T-helper 1 cell treated with Interleukin-12 subunit alpha and Interleukin-12 subunit beta and Interleukin-4 antibody, amounts not matched to agents 30 μg/mL and 1 μg/mL, for 36 hours (primary cell): ENCODE results near the gene ADAMTS15.

Experiments
- H3K27ac Mint-ChIP-seq: one replicate; pipeline ENCODE4 v1.8.0; 2021; ENCODE audit warnings: mild to moderate bottlenecking, mixed read lengths
- H3K27me3 Mint-ChIP-seq: one replicate; pipeline ENCODE4 v1.8.0; 2021; ENCODE audit warnings: low read depth, mixed read lengths
- H3K36me3 Mint-ChIP-seq: one replicate; pipeline ENCODE4 v1.8.0; 2021; ENCODE audit warnings: low read depth, mixed read lengths
- H3K4me1 Mint-ChIP-seq: one replicate; pipeline ENCODE4 v1.8.0; 2021; ENCODE audit warnings: low read depth, mixed read lengths
- H3K4me3 Mint-ChIP-seq: one replicate; pipeline ENCODE4 v1.8.0; 2021; ENCODE audit warnings: mild to moderate bottlenecking, moderate library complexity, mixed read lengths
- H3K9me3 Mint-ChIP-seq: one replicate; pipeline ENCODE4 v1.8.0; 2021; ENCODE audit warnings: mixed read lengths

The ADAMTS15 gene, protein sequence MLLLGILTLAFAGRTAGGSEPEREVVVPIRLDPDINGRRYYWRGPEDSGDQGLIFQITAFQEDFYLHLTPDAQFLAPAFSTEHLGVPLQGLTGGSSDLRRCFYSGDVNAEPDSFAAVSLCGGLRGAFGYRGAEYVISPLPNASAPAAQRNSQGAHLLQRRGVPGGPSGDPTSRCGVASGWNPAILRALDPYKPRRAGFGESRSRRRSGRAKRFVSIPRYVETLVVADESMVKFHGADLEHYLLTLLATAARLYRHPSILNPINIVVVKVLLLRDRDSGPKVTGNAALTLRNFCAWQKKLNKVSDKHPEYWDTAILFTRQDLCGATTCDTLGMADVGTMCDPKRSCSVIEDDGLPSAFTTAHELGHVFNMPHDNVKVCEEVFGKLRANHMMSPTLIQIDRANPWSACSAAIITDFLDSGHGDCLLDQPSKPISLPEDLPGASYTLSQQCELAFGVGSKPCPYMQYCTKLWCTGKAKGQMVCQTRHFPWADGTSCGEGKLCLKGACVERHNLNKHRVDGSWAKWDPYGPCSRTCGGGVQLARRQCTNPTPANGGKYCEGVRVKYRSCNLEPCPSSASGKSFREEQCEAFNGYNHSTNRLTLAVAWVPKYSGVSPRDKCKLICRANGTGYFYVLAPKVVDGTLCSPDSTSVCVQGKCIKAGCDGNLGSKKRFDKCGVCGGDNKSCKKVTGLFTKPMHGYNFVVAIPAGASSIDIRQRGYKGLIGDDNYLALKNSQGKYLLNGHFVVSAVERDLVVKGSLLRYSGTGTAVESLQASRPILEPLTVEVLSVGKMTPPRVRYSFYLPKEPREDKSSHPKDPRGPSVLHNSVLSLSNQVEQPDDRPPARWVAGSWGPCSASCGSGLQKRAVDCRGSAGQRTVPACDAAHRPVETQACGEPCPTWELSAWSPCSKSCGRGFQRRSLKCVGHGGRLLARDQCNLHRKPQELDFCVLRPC

GRCh38 chr11:130448416-130449309 is at the start of gene ADAMTS15:
Gene ADAMTS15, plus strand, starts transcription at chr11:130448645. Its CDS starts 329 bp downstream, at chr11:130448974.
- H3K9me3 Mint-ChIP-seq = no peaks in the 10 kb centered on the region
- H3K27me3 Mint-ChIP-seq = peaks cover 74% of the 10 kb centered on the region
- peaks cover 4% of the 10 kb centered on the region for H3K4me1 Mint-ChIP-seq
- no peak within 1 kb of the TSS for H3K27ac Mint-ChIP-seq
- H3K4me3 Mint-ChIP-seq = peak within 1 kb of the TSS; percentile 59
- no peaks in the 10 kb centered on the region for H3K36me3 Mint-ChIP-seq

GRCh38 chr11:130399196-130399595 is 49.2 kb upstream of the ADAMTS15 start:
- H3K9me3 Mint-ChIP-seq = no peaks in the 10 kb centered on the region
- no peak overlapping the region for H3K27ac Mint-ChIP-seq
- H3K36me3 Mint-ChIP-seq = no peaks in the 10 kb centered on the region
- no peak overlapping the region for H3K4me3 Mint-ChIP-seq
- H3K27me3 Mint-ChIP-seq = peaks cover 20% of the 10 kb centered on the region
- H3K4me1 Mint-ChIP-seq = peaks cover 11% of the 10 kb centered on the region

DNA sequence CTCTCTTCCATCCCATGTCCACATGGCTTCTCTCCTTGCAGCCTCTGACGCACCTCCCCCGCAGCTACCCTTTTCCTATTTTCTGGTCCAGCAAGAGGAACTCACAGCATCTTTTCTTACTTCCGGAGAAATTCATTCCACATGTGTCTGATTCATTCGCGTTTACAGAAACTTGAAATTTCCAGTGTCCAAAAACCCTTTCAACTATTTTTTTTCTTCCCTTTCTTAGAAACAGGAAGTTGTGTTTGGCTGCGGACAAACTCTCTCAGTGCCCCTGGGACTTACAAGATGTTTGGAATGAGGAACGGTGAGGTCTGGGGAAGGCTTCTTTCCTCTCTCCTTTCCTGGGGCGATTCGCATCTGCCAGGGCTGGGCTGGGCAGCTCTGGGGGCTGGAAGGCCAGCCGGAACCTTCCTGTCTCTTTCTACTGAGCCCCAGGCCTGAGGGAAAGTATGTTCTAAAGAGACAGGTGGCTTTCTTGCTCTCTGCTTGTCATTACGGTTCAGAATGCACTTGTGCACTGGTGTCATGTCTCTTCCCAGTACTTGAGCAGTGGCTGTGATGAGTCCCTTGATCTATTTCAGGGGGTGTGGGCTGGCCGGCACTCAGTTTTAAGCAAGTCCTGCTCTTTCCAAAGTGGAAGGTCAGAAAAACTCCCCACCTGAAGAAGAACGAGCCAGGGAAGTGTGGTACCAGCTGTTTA is 47.5 kb upstream of the ADAMTS15 start:
- no peak overlapping the region for H3K27ac Mint-ChIP-seq
- H3K4me3 Mint-ChIP-seq = no peak overlapping the region
- H3K9me3 Mint-ChIP-seq = no peaks in the 10 kb centered on the region
- H3K36me3 Mint-ChIP-seq = no peaks in the 10 kb centered on the region
- peaks cover 11% of the 10 kb centered on the region for H3K4me1 Mint-ChIP-seq
- peaks cover 17% of the 10 kb centered on the region for H3K27me3 Mint-ChIP-seq

- Mint-ChIP-seq H3K4me3 (no peak overlapping the region), H3K4me1 (peaks cover 11% of the 10 kb centered on the region), H3K9me3 (no peaks in the 10 kb centered on the region), H3K36me3 (no peaks in the 10 kb centered on the region), H3K27me3 (peaks cover 16% of the 10 kb centered on the region), H3K27ac (no peak overlapping the region)
Observed at GRCh38 chr11:130402570-130402969, 45.9 kb upstream of the ADAMTS15 start.

DNA sequence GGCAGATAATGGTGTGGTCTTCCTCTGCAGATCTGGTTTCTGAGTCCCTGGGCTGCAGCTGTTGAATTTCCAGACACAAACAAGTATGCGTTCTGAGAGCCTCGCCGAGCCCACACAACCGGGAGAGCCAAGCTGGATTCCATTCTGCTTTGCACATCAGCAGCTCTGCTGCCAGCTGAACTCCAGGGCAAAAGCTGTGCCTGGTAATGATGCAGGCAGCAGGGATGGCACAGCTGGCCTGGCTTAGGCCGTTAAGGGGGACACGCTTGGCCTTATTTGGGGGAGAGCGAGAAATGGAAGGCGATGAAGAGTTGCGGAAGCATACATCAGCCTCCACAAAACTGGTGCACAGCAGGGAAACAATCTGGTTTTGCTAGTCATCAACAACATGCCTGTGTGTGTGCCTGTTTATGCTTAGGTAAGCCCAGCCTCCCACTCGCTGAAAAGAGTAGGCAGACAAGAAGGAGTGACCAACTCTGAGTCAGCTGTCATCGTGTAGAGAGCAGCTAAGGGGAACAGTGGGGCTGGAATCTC is 45.1 kb upstream of the ADAMTS15 start:
- Mint-ChIP-seq H3K9me3 (no peaks in the 10 kb centered on the region), H3K27me3 (peaks cover 14% of the 10 kb centered on the region), H3K36me3 (no peaks in the 10 kb centered on the region), H3K4me3 (no peak overlapping the region), H3K4me1 (peaks cover 11% of the 10 kb centered on the region), H3K27ac (no peak overlapping the region)

GRCh38 chr11:130403967-130404366 is 44.5 kb upstream of the ADAMTS15 start:
- Mint-ChIP-seq H3K4me1 (peaks cover 11% of the 10 kb centered on the region), H3K36me3 (no peaks in the 10 kb centered on the region), H3K27ac (no peak overlapping the region), H3K27me3 (peaks cover 12% of the 10 kb centered on the region), H3K4me3 (no peak overlapping the region), H3K9me3 (no peaks in the 10 kb centered on the region)

- no peak overlapping the region for H3K4me3 Mint-ChIP-seq
- peaks cover 12% of the 10 kb centered on the region for H3K27me3 Mint-ChIP-seq
- H3K36me3 Mint-ChIP-seq = no peaks in the 10 kb centered on the region
- H3K27ac Mint-ChIP-seq = no peak overlapping the region
- H3K9me3 Mint-ChIP-seq = no peaks in the 10 kb centered on the region
- peaks cover 11% of the 10 kb centered on the region for H3K4me1 Mint-ChIP-seq
Observed at GRCh38 chr11:130404727-130405126, 43.7 kb upstream of the ADAMTS15 start.

- H3K36me3 Mint-ChIP-seq = no peaks in the 10 kb centered on the region
- H3K4me1 Mint-ChIP-seq = peaks cover 8% of the 10 kb centered on the region
- H3K4me3 Mint-ChIP-seq = no peak overlapping the region
- peaks cover 11% of the 10 kb centered on the region for H3K27me3 Mint-ChIP-seq
- no peaks in the 10 kb centered on the region for H3K9me3 Mint-ChIP-seq
- H3K27ac Mint-ChIP-seq = no peak overlapping the region
Observed at GRCh38 chr11:130405428-130405827, 43.0 kb upstream of the ADAMTS15 start.

DNA sequence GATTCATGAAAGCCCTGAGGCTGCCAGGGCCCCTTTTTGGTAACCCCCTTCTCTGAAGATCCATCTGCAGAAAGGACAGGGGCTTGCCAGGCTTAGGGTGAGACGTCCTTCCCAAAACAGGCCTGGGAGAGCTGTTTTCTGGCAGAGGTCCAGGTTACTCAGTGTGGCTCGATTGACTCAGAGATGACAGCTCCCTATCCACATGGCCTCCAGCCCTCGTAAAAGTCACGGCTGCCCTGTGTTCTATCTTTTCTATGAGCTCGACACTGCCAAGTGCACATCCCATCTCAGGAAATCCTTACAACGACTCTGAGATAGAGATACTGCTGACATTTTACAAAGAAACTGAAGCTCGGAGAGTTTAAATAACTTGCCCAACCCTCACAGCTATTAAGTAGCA is 40.5 kb upstream of the ADAMTS15 start:
- peaks cover 7% of the 10 kb centered on the region for H3K27me3 Mint-ChIP-seq
- H3K4me1 Mint-ChIP-seq = no peaks in the 10 kb centered on the region
- no peak overlapping the region for H3K4me3 Mint-ChIP-seq
- H3K27ac Mint-ChIP-seq = no peak overlapping the region
- no peaks in the 10 kb centered on the region for H3K36me3 Mint-ChIP-seq
- no peaks in the 10 kb centered on the region for H3K9me3 Mint-ChIP-seq

DNA sequence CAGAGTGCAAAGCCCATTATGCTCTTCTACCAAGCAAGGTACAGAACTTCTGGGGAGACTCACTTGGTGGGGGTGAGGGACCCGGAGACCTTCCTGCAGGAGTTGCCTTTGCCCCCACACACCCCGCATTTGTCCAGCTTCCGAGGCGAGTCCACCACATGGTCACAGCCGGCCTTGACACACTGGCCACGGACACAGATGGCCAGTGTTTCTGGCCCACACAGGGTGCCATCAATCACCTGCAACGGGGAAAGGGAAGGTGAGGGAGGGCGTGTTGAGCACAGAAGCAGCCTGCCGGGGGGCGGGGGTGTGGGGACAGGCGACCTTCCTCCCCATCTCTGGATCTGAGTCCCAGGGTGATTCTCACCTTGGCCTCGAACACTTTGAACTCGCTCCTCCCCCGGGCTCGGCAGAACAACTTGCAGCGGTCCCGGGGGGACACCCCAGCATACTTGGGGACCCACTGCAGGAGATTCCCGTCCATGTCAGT is 40.0 kb upstream of the ADAMTS15 start:
- Mint-ChIP-seq H3K36me3 (no peaks in the 10 kb centered on the region), H3K9me3 (no peaks in the 10 kb centered on the region)

GRCh38 chr11:130408901-130409300 is 39.5 kb upstream of the ADAMTS15 start:
- Mint-ChIP-seq H3K9me3 (no peaks in the 10 kb centered on the region), H3K4me1 (no peaks in the 10 kb centered on the region), H3K4me3 (no peak overlapping the region), H3K27ac (no peak overlapping the region), H3K27me3 (peaks cover 7% of the 10 kb centered on the region), H3K36me3 (no peaks in the 10 kb centered on the region)

More for the DNA sequence above, 40.0 kb upstream of the ADAMTS15 start:
- Mint-ChIP-seq H3K4me3 (no peak overlapping the region), H3K4me1 (no peaks in the 10 kb centered on the region), H3K27ac (no peak overlapping the region), H3K27me3 (peaks cover 7% of the 10 kb centered on the region)

DNA sequence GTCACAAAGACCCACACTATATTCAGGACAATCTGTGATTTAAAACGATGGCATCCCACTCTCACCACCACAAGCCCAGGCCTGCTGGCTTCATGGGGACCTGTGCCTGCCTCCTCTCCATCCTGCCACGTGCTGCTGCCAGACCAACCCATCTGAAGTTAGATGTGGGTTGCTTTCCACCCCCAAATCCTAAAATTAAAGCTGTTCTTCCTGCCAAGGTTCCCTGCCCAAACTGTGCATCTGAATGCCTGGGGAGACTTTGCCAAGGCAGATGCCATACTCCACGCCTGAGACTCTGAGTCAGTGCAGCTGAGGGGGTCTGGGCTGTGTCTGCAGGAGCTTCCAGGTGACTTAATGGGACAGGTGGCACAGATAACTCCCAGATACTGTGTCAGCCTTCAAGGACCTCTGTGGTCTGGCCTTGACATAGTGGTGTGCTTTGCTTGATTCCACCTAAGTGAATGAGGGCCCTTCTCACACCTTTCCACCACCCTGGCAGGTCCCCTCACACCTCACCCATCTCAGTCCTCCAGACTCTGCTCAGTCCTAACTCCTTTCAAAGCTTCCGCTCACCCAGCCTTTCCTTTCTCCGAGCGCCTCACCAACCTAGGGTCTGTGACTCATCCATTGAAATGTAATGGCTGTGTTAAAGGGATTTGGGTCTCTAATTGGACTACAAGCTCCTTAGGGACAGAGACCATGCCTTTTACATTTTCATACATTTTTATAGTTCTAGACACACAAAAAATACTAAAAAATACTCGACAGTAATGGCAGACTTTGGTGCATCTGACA is 38.7 kb upstream of the ADAMTS15 start:
- Mint-ChIP-seq H3K27me3 (peaks cover 7% of the 10 kb centered on the region), H3K9me3 (no peaks in the 10 kb centered on the region), H3K36me3 (no peaks in the 10 kb centered on the region), H3K4me1 (no peaks in the 10 kb centered on the region), H3K27ac (no peak overlapping the region), H3K4me3 (no peak overlapping the region)

GRCh38 chr11:130411223-130411622 is 37.2 kb upstream of the ADAMTS15 start:
- Mint-ChIP-seq H3K9me3 (no peaks in the 10 kb centered on the region), H3K36me3 (no peaks in the 10 kb centered on the region), H3K27ac (no peak overlapping the region), H3K27me3 (peaks cover 7% of the 10 kb centered on the region), H3K4me3 (no peak overlapping the region), H3K4me1 (no peaks in the 10 kb centered on the region)
